NCI-H69 (cell line): ENCODE measurements around the gene RASA3.
"Not testable (repeated sequence)": the region's sequence is repeated elsewhere in the genome, so short reads cannot be mapped to it uniquely, and the experiment has no call there.

ENCODE experiments used
- DNase-seq: peaks from one replicate; lab custom pipeline; 2025; lab: John Stamatoyannopoulos, UW

Gene RASA3

GRCh38 chr13:114155926-114156883 lies 23.8 kb upstream of the RASA3 start:
- DNase-seq = no peak

GRCh38 chr13:114155320-114155719 lies 22.9 kb upstream of the RASA3 start:
- DNase-seq = no peak

GRCh38 chr13:114154476-114154875 lies 22.1 kb upstream of the RASA3 start:
- no peak for DNase-seq

- DNase-seq = no peak
These were observed 21.2 kb upstream of the RASA3 start for GRCh38 chr13:114153485-114154080.

GRCh38 chr13:114152831-114153371 lies 20.5 kb upstream of the RASA3 start:
- DNase-seq = no peak

GRCh38 chr13:114152285-114152645 lies 19.8 kb upstream of the RASA3 start:
- DNase-seq = no peak

- DNase-seq = peak; percentile 67
These were observed 19.3 kb upstream of the RASA3 start for GRCh38 chr13:114151565-114152284.

- DNase-seq = no peak
These were observed 18.6 kb upstream of the RASA3 start for GRCh38 chr13:114151031-114151430.

- peak; percentile 83 for DNase-seq
These were observed 17.6 kb upstream of the RASA3 start for GRCh38 chr13:114149774-114150740.

GRCh38 chr13:114148886-114149285 lies 16.5 kb upstream of the RASA3 start:
- DNase-seq = not testable (repeated sequence)

- no peak for DNase-seq
These were observed 16.1 kb upstream of the RASA3 start for GRCh38 chr13:114148521-114148855.

GRCh38 chr13:114147803-114148520 lies 15.5 kb upstream of the RASA3 start:
- DNase-seq = no peak

GRCh38 chr13:114146629-114147028 lies 14.2 kb upstream of the RASA3 start:
- DNase-seq = no peak

GRCh38 chr13:114146173-114146572 lies 13.8 kb upstream of the RASA3 start:
- no peak for DNase-seq

GRCh38 chr13:114145722-114146121 lies 13.3 kb upstream of the RASA3 start:
- no peak for DNase-seq

- DNase-seq = peak; percentile 75
These were observed 12.8 kb upstream of the RASA3 start for GRCh38 chr13:114145256-114145655.

GRCh38 chr13:114144606-114145244 lies 12.3 kb upstream of the RASA3 start:
- no peak for DNase-seq

- DNase-seq = no peak
These were observed 11.6 kb upstream of the RASA3 start for GRCh38 chr13:114143806-114144605.
